SIG-M5 (cell line): ENCODE data around the gene PTPRD.

Experiments
- DNase-seq: peaks from one replicate; lab custom pipeline; 2025; lab: John Stamatoyannopoulos, UW

The PTPRD gene

GRCh38 chr9:8826281-8826680 is 1786.5 kb downstream of the PTPRD start:
- no peak for DNase-seq

GRCh38 chr9:8825585-8826147 is 1787.1 kb downstream of the PTPRD start:
- no peak for DNase-seq

DNA sequence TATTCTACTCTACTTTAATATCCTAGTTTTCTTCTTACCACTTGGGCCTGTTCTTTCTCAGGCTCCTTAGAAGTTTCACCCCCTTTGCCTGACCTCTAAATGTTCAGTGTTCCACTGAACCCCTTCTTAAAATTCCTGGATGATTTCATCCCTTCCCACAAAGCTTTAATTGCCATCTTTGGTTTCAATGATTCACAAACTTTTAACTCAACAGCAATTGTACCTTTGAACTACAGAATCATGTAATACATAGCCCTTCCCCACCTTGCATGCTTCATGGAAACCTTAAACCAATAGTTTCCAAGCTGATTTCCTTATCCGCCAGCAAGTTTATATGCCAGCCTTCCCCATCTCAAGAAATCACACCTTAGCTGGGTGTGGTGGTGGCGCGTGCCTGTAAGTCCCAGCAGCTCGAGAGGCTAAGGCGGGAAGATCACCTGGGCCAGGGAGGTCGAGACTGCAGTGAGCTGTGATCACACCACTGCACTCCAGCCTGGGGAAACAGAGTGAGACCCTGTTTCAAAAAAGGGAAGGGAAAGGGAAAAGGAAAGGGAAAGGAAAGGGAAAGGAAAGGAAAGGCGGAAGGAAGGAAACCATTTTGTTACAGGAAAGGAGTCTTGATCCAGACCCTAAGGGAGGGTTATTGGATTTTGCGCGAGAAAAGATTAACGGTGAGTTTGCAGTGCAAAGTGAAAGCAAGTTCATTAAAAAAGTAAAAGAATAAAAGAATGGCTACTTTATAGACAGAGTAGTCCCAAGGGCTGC is 1789.5 kb downstream of the PTPRD start:
- no peak for DNase-seq

DNA sequence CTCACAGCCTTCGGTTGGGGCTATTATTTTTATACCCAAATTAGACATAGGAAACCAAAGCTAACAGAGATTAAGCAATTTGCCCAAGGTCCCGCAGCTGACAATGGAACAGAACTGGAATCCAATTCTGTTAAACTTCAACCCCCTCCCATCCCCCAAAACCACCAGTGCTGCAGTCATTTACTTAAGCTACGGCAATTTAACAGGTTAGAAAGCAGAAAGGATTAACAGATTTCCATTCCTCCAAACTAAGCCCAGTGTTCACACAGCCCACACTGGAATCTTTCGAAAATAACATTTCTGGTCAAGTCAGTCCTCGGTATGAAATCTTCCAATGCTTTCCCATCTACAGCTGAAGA is 1790.2 kb downstream of the PTPRD start:
- no peak for DNase-seq

GRCh38 chr9:8821910-8822666 is 1790.7 kb downstream of the PTPRD start:
- DNase-seq = no peak

GRCh38 chr9:8817335-8817734 is 1795.5 kb downstream of the PTPRD start:
- DNase-seq = no peak

DNA sequence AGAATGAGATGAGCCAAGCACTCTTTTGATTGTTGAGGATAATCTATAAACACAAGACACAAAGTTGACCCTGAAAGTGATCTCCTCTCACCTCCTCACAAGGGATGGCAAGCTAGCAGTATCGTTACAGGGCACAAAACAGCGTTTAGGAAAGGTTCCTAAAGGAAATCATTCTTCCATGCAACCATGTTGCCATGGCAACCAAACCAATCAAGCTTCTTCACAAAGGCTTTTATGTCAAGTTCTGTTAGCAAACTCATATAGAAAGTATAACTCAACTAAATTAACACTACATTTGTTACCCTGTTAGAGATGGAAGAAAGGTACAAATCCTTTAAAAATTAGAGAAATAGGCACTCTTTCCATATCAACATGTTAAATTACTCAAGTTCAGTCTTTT is 1796.4 kb downstream of the PTPRD start:
- no peak for DNase-seq

DNA sequence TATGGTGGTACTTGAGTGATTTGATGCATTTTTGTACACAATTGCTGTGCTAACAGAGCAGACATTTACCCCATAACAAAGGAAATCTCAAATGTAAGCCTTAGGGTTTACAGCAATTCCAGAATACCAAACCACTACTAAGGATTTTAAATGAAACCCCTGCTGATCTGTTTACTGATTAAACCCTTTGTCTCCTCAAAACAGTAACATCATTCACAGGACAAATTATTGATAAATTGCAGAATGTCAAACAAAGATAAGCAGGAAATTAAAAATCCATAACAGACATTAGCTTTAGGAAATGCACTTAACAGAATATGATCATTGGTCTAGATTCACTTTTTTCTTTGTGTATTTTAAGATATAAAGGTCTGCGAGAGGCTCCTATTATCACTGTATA is 1796.9 kb downstream of the PTPRD start:
- DNase-seq = no peak

DNA sequence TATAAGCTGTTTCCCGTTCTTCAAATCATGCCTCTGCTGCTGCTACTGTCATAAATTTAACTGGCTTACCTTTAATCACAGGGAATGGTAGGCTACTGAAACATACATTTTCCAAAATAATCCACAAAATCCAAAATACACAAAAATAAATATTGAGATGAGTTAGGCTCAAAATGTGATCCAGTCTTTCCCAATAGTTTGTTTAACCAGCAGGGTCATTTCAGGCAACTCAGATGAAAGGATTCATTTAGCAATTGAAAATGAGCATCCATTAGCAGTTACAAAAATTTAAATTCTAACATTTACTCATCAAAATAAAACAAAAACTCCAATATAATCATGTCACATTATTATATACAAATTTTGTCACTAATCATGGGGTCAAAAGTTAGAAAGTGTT is 1797.6 kb downstream of the PTPRD start:
- DNase-seq = no peak

GRCh38 chr9:8812888-8813287 is 1799.9 kb downstream of the PTPRD start:
- no peak for DNase-seq

- DNase-seq = no peak
Measured at GRCh38 chr9:8809741-8810140, 1803.1 kb downstream of the PTPRD start.

DNA sequence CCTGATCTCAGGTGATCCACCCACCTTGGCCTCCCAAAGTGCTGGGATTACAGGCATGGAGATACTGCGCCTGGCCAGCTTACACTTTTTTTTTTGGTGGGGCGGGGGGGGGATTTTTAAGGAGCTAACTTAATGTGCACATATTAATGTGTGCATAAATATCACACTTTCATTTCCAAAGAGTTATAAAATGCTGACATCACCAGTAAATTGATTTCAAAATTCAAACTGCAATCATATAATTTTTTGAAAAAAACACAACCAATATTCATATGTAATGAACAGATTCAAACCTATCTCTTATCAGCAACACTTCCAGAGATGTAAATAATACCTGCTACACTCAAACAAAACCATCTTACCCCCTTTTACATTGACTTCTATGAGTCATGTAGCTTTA is 1806.7 kb downstream of the PTPRD start:
- no peak for DNase-seq

DNA sequence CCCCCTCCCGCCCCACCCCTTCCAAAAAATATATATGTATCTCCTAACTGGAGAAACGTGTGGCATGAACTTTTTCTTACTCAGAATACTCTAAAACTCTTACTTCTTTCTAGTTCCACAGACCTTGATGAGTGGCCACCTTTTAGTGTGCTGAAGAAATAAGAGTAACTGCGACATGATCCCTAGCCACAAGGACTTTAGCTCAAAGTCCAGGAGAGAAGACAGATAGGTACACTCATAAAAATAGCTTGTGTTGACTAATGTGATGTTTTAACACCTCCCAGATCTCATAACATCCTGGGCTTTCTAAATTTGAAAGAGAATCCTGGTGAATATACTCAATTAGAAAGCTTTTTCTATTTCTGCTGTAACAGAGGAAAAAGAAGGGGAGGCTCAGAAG is 1808.2 kb downstream of the PTPRD start:
- no peak for DNase-seq

DNA sequence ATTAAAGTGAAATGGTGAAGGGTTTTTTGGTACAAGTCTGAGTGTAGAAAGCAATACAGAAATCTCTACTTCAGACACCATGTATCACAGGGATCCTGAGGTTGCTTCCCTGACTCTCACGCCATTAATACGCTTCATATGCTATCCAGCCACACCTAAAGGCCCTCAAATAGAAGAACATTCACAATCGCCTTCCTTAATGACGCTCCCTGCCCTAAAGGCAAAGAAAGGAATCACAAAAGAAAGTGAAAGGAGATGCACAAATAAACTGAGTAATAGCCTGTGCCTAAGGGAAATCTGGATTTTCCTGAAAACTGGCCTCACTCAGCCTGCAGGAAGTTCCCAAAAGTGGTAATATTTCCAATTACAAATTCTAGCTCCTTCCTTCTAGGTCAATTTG is 1810.6 kb downstream of the PTPRD start:
- no peak for DNase-seq

GRCh38 chr9:8800196-8800595 is 1812.6 kb downstream of the PTPRD start:
- no peak for DNase-seq

GRCh38 chr9:8799615-8800014 is 1813.2 kb downstream of the PTPRD start:
- DNase-seq = no peak

DNA sequence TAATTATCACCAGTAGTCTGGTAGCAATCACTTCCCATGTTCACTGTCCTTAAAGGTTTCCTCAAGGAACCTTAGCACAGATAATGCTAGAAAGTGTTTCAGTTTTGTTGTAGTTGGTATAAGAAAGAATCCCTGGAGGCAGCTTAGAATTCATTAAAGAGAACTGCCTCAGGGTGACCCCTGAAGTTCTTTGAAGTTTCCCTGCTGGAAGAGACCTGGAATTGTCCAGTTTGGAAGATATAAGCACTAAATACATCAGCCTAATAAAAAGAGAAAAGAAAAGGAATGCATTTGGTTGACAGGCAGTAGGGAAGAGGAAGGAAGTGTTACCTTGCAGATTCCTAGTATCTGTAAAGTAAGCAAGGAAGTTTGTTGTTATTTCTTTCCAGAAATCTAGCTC is 1813.6 kb downstream of the PTPRD start:
- DNase-seq = no peak

DNA sequence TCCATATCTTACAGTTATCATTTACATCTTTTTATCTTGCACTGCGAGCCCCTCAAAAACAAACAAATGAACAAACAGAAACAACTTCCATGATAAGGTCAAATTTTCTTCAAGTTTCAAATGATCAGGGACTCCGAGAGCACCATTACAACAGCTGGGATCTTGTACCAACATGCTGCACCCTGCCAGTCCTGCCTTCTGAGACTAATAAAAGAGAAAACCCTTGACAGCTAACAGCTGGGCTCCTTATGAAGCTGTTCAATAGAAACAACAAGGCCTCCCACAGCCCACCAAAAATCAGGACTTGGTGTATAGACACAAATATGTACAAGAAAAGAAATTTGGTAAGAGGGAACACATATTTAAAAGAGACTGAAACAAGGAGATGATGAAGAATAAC is 1828.0 kb downstream of the PTPRD start:
- DNase-seq = no peak

DNA sequence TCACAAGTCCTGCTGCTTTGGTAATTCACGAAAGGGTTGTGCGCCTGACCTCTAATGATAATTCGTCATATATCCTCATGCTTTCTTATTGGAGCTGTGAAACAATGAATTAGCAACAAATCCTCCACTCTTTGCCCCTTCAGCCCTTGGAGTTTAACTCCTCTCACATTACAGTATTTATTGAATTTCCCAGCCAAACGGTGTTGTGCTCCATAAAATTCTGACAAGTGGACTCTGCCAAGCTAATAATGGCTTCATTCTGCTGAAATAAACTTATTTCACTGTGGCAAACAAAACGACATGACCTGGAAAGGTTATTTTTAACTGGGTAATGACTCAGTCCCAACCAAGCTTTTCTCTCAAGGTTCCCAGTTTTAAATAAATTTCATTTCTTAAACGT is 1828.9 kb downstream of the PTPRD start:
- DNase-seq = no peak

DNA sequence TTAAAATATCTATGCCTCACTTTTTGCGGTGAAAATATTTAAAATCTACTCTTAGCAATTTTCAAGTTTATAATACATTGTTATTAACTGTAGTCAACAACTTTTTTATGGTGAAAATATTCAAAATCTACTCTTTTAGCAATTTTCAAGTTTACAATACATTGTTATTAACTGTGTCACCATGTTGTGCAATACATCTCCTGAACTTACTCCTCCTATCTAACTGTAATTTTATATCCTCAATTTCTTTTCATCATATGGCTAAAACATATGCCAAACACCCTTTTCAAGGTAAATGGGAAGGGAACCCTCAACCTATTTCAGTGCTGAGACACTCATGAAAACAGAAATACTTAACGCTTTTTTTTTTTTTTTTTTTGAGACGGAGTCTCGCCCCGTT is 1830.6 kb downstream of the PTPRD start:
- DNase-seq = no peak

GRCh38 chr9:8781458-8781857 is 1831.3 kb downstream of the PTPRD start:
- DNase-seq = no peak

DNA sequence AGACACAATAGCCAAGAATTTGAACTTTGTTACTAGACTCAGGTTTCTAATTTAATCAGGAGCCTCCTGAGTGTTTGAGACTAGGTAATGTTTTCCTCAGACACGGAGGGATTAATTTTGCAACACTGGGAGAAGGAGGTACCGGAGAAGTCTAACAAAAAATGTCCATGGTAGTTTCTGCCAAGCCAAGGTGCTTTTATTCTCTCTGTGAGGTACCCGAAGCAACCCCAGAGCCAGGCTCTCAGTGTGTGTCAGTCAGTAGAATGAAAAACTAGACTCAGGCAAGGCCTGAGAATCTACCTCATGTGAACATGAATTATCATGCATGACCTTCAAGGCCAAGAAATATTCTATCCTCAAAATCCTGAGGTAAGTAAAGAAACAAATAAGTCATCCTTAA is 1832.4 kb downstream of the PTPRD start:
- DNase-seq = no peak

GRCh38 chr9:8779478-8779877 is 1833.3 kb downstream of the PTPRD start:
- no peak for DNase-seq
